ENCODE results near the gene MRFAP1L1. TPM values are rescaled to one million over a fixed set of nuclear protein-coding genes. Genes with fewer than 3 reads are reported as not detected.
"Not testable (repeated sequence)": the region's sequence is repeated elsewhere in the genome, so short reads cannot be mapped to it uniquely, and the experiment has no call there.

Gene MRFAP1L1
- 10 to 100 TPM; 35.9 to 43.8 TPM for total RNA-seq
- long read RNA-seq, donor 1, transcript MRFAP1L1-202 (1 exons, 2,127 nt): minor isoform, 8 of 37 reads
- long read RNA-seq, donor 1, transcript MRFAP1L1-201 (2 exons, 1,593 nt): major isoform, 27 of 37 reads
- long read RNA-seq, donor 1, partial matches to known transcripts: 0 of 37 reads
- long read RNA-seq, donor 1, other reads (novel, unspliced or antisense): 2 of 37 reads
- long read RNA-seq, donor 2, transcript MRFAP1L1-202 (1 exons, 2,127 nt): minor isoform, 13 of 193 reads
- long read RNA-seq, donor 2, transcript MRFAP1L1-201 (2 exons, 1,593 nt): major isoform, 164 of 193 reads
- long read RNA-seq, donor 2, partial matches to known transcripts: 0 of 193 reads
- long read RNA-seq, donor 2, other reads (novel, unspliced or antisense): 16 of 193 reads

- intact Hi-C loops (cut with DNase I): loop anchor here in 1 of 2 donors (10.0 kb wide), 1 partner anchor 355 kb away; the partner anchor contains the start of gene GRPEL1
Measured at GRCh38 chr4:6709230-6710114, at the start of gene MRFAP1L1. Gene MRFAP1L1, minus strand, starts transcription at chr4:6709865. Its CDS starts 236 bp downstream, at chr4:6709629.

DNA sequence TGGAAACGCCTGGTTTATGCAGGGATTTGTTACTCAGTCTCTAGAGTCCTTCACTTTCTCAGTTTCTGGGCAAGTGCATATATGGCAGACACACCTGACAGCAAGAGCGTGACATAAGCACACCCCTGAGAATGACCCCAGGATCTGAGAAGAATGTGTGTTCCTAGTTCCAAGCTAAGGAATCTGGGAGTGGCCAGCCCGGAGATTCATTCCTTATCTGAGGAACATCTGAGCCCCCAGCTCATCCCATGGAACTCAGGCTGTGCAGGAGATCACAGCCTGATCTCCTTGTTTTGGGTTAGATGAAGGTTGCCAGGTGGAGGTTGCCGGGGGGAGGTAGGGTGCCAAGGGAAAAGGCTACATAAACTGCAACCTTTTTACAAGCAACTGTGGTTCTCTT lies 49.1 kb upstream of the MRFAP1L1 start:
- DNase-seq (ENCODE audit: low spot score): no peak
- intact Hi-C loops (cut with DNase I): no loop called here

More at GRCh38 chr4:6709230-6710114, at the start of gene MRFAP1L1:
- peak; percentile 98 for DNase-seq (ENCODE audit: low spot score)

DNA sequence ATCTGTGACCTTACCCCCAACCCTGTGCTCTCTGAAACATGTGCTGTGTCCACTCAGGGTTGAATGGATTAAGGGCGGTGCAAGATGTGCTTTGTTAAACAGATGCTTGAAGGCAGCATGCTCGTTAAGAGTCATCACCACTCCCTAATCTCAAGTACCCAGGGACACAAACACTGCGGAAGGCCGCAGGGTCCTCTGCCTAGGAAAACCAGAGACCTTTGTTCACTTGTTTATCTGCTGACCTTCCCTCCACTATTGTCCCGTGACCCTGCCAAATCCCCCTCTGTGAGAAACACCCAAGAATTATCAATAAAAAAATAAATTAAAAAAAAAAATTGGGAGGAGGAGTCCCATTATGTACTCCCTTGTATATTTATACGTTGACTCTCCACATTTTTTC lies 46.7 kb upstream of the MRFAP1L1 start:
- DNase-seq (ENCODE audit: low spot score); intact Hi-C loops (cut with DNase I): not testable (repeated sequence)

- DNase-seq (ENCODE audit: low spot score): no peak
- intact Hi-C loops (cut with DNase I): no loop called here
Measured at GRCh38 chr4:6755088-6755753, 45.6 kb upstream of the MRFAP1L1 start.

- no peak for DNase-seq (ENCODE audit: low spot score)
- intact Hi-C loops (cut with DNase I): no loop called here
Measured at GRCh38 chr4:6754481-6755087, 44.9 kb upstream of the MRFAP1L1 start.

GRCh38 chr4:6753891-6754290 lies 44.2 kb upstream of the MRFAP1L1 start:
- no peak for DNase-seq (ENCODE audit: low spot score)
- intact Hi-C loops (cut with DNase I): no loop called here

DNA sequence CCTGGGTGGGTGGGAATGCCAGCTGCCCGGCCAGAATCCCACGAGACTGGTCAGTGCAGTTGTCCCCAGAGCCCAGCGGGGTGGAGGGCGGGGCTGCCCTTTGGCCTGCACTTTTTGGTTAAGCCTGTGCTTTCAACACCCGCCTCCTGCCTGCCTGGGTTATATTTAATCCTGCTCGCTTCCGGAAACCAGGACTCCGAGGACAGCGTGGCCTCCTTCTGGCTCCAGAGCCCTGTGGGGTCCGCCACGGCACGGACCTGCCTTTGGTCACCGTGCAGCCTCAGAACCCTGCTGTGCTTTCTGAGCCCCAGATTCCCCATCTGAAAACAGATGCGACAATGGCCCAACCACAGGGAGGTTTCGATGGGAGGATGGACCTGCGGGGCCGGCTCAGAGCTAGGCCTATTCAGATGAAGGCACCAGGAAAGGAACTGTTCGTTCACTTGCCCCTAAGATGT lies 43.5 kb upstream of the MRFAP1L1 start:
- DNase-seq (ENCODE audit: low spot score): no peak
- intact Hi-C loops (cut with DNase I): no loop called here

DNA sequence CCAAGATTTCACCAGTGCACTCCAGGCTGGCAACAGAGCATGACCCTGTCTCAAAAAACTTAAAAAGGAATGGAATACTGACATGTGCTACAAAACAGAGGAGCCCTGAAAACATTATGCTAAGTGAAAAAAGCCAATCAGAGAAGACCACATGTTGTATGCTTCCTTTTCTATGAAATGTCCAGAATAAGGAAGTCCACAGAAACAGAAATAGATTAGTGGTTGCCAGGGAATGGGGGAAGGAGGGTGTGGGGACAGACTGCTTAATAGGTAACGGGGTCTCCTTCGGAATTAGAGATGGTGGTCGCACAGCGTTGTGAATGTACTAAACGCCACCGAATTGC lies 42.8 kb upstream of the MRFAP1L1 start:
- intact Hi-C loops (cut with DNase I): no loop called here
- DNase-seq (ENCODE audit: low spot score): no peak

DNA sequence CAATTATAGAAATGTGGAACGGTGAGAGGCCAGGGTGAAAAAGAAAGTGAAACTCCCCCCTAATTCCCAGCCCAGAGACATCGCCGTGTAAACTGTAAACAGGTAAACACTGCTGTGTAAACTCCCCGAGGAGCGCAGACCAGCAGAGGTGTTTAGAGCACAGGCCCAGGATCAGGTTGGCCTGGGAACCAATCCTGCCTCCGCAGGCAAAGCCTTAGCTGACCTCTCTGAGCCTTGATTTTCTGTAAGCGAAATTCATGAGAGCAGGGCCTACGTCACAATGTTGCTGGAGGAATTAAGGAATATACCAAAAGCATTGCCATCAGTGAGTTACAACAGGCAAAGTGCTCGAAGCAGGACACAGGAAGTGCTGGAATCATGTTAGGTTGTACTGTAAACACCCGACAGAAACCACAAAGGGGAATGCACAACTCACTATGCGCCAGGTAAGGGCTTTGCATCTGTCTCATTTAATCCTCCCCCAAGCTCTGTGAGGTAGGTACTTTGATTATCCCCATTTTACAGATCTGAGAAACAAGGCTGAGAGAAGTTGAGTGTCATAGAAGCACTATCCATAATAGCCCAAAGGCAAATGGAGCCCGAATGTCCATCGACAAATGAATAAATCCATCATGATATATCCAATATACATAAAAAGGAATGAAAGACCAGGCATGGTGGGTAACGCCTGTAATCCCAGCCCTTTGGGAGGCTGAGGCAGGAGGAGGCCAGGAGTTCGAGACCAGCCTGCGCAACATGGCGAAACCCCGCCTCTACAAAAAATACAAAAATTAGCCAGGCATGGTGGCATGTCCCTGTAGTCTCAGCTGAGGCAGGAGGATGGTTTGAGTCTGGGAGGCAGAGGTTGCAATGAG lies 42.2 kb upstream of the MRFAP1L1 start:
- intact Hi-C loops (cut with DNase I): no loop called here
- DNase-seq (ENCODE audit: low spot score): no peak

DNA sequence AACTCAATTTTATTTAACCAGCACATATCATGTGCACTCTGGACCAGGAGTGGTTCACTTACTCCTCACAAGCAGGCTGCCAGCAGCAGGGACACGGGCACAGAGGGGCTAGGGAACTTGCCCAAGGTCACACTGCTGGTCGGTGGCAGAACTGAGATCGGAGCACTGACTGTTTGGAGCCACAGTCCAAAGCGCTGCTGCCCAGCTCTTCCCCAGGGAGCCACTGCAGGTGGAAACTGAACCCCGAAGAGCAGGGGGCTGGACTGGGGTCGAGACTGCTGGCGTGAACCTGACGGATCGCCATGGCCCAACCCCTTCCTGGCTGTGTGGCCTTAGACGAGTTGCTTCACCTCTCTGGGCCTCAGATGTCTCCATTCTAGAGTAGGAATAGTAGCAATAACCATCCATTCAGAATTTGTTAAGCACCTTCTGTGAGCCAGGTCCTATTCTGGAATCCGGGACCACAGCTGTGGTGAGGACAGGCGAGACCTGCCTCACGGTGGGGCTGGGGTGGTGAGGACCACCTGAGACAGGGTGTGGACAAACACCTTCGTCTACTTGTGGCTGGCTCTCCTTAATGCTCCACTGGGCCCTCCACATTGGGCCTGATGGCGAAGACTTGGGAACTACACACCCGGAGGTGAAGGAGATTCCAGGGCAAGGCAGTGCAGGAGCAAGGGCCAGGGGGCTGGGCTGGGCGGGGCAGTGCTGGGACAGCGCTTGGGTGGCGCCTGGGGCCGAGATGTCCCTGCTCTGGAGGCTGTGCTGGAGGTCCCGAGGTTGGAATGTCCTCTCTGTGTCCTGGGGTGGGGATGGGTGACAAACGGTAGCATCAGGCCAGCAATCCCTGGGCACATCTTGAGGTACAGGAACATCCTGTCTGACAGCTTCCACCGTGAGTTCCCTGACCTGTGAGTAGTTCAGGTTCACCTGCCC lies 40.9 kb upstream of the MRFAP1L1 start:
- DNase-seq (ENCODE audit: low spot score): no peak

DNA sequence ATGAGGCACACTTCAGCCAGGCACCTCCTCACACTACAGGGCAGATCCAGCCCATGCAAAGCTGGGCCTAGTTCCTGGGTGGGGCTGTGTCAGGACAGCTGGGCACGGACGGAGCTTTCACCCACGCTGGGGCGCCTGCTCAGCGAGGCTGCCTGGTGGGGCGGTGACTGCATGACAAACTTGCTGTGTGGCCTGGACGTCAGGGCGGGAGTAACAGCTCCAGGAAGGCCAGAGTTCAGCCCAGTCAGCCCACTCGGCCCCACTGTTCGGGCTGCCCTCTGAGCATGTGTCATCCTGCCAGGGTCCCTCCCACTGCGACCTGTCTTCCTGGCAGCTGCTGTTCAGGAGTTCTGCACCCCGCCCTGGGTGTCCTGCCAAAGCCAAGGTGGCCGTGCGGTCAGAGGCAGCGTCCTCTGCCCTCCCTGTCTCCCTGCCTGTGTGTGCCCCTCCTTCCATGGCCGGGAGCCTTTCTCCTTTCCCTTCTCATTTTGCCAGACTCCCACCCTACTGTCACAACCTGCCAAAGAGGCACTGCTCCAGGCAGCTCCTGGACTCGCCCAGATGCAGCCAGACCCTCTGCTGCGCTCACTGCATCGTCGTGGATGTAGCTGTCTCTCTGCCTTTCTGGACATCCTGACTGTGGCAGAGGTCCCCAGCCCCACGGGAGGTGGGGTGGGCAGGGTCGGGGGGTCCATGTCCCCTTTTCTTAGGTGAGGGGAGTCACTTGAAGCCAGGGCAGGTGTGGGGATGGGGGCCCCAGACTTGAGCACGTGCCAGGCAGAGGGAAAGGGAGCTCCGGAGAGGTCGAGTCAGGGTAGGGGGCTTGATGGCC lies 39.9 kb upstream of the MRFAP1L1 start:
- intact Hi-C loops (cut with DNase I): no loop called here
- peak; percentile 90 for DNase-seq (ENCODE audit: low spot score)

More for the DNA sequence above, 40.9 kb upstream of the MRFAP1L1 start:
- intact Hi-C loops (cut with DNase I): no loop called here

DNA sequence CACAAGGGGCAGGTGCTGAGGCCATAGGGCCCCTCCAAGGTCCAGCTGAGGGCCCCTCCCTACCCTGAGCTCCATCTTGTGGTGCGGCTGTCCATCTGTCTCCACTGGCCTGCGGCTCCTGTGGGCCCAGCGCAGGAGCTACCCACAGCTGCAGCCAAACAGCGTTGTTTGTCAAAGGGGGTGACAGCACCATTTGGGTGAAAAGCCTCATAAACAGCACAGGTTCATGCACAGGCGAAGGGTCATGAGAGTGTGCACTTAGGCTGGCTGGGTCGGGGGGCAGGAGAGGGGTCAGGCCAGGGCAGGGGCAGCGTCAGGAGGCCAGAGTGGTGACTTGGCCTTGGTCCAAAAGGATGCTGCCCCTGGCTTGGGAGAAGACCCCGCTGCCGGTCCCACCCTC lies 38.6 kb upstream of the MRFAP1L1 start:
- intact Hi-C loops (cut with DNase I): no loop called here

GRCh38 chr4:6747294-6748051 lies 37.8 kb upstream of the MRFAP1L1 start:
- DNase-seq (ENCODE audit: low spot score): peak; percentile 79
- intact Hi-C loops (cut with DNase I): no loop called here

More for the DNA sequence above, 38.6 kb upstream of the MRFAP1L1 start:
- DNase-seq (ENCODE audit: low spot score): no peak

- DNase-seq (ENCODE audit: low spot score): peak; percentile 79
- intact Hi-C loops (cut with DNase I): no loop called here
Measured at GRCh38 chr4:6746721-6747293, 37.1 kb upstream of the MRFAP1L1 start.

DNA sequence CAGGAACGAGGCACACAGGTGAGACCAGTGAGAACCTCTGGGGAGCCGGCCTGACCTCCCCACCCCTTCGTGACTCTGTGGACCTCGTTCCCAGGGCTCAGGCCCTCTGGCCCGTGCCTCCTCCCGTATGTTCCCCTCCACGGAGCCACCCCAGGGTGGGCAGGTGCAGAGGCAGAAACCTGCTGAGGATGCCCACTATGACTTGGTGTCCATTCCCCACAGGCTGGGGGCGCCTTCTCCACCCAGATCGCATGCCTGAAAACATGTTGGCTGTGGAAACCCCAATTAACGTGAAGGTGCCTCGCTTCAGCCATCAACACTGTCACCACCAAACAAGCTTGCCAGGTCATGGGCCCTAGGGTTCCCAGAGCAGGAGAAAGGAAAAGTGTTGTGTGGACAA lies 33.3 kb upstream of the MRFAP1L1 start:
- intact Hi-C loops (cut with DNase I): no loop called here
- DNase-seq (ENCODE audit: low spot score): peak; percentile 26

All from posterior vena cava (tissue), 2 donors.